H9 (cell line): ENCODE measurements around the gene CACHD1. TPM values are rescaled to one million over a fixed set of nuclear protein-coding genes. Genes with fewer than 3 reads are reported as not detected.

Source experiments
- DNase-seq: peaks from one replicate; pipeline ENCODE4 v3.0.0-alpha.2; 2017
- H2AFZ ChIP-seq: one replicate; pipeline ENCODE4 v1.6.1; 2013; ENCODE audit warnings: mild to moderate bottlenecking, low read length, control low read depth, moderate library complexity
- H2AK5ac ChIP-seq: 2 replicates; pipeline ENCODE4 v1.6.1; 2013; ENCODE audit warnings: low read length, control low read depth, mixed read lengths; ENCODE audit not compliant: insufficient read length
- H2BK120ac ChIP-seq: one replicate; pipeline ENCODE4 v1.6.1; 2013; ENCODE audit warnings: low read depth, mild to moderate bottlenecking, low read length, control low read depth, inconsistent platforms; ENCODE audit not compliant: poor library complexity, severe bottlenecking
- H2BK12ac ChIP-seq: 2 replicates; pipeline ENCODE4 v1.6.1; 2013; ENCODE audit warnings: low read length, control low read depth, mixed read lengths, low read depth; ENCODE audit not compliant: insufficient read length
- H2BK15ac ChIP-seq: 2 replicates; pipeline ENCODE4 v1.6.1; 2013; ENCODE audit warnings: low read depth, low read length, control low read depth
- H2BK20ac ChIP-seq: one replicate; pipeline ENCODE4 v1.6.1; 2013; ENCODE audit warnings: low read depth, mild to moderate bottlenecking, low read length, control low read depth, inconsistent platforms; ENCODE audit not compliant: poor library complexity, severe bottlenecking
- H2BK5ac ChIP-seq: 2 replicates; pipeline ENCODE4 v1.6.1; 2013; ENCODE audit warnings: low read length, control low read depth, mixed read lengths; ENCODE audit not compliant: insufficient read length
- H3K14ac ChIP-seq: 2 replicates; pipeline ENCODE4 v1.6.1; 2013; ENCODE audit warnings: low read length, control low read depth; ENCODE audit not compliant: insufficient read depth
- H3K18ac ChIP-seq: 2 replicates; pipeline ENCODE4 v1.6.1; 2013; ENCODE audit warnings: low read depth, mild to moderate bottlenecking, mixed read lengths, low read length, control low read depth; ENCODE audit not compliant: insufficient read length
- H3K23ac ChIP-seq: 2 replicates; pipeline ENCODE4 v1.6.1; 2013; ENCODE audit warnings: low read length, control low read depth, mixed read lengths, low read depth; ENCODE audit not compliant: insufficient read length
- H3K23me2 ChIP-seq: 2 replicates; pipeline ENCODE4 v1.6.1; 2013; ENCODE audit warnings: low read depth, mild to moderate bottlenecking, mixed read lengths, low read length, control low read depth; ENCODE audit not compliant: insufficient read length, poor library complexity, severe bottlenecking
- H3K27ac ChIP-seq: 2 replicates; pipeline ENCODE4 v1.5.1; 2013; ENCODE audit warnings: low read length, control low read depth, mixed read lengths, low read depth; ENCODE audit not compliant: insufficient read length
- H3K27me3 ChIP-seq: 2 replicates; pipeline ENCODE4 v1.6.1; 2013; ENCODE audit warnings: low read length, control low read depth, inconsistent platforms; ENCODE audit not compliant: insufficient read depth
- H3K4ac ChIP-seq: 2 replicates; pipeline ENCODE4 v1.6.1; 2013; ENCODE audit warnings: low read depth, mild to moderate bottlenecking, control low read depth, inconsistent platforms, low read length, moderate library complexity
- H3K4me1 ChIP-seq: 2 replicates; pipeline ENCODE4 v1.6.1; 2013; ENCODE audit warnings: low read length, control low read depth, inconsistent platforms; ENCODE audit not compliant: insufficient read depth
- H3K4me2 ChIP-seq: 2 replicates; pipeline ENCODE4 v1.6.1; 2013; ENCODE audit warnings: low read length, control low read depth, mixed read lengths; ENCODE audit not compliant: insufficient read length, insufficient read depth
- H3K56ac ChIP-seq: 2 replicates; pipeline ENCODE4 v1.6.1; 2013; ENCODE audit warnings: low read depth, mild to moderate bottlenecking, mixed read lengths, low read length, control low read depth; ENCODE audit not compliant: insufficient read length
- H3K79me1 ChIP-seq: 2 replicates; pipeline ENCODE4 v1.6.1; 2013; ENCODE audit warnings: low read depth, mild to moderate bottlenecking, moderate library complexity, low read length, control low read depth, inconsistent platforms; ENCODE audit not compliant: insufficient read depth, poor library complexity, severe bottlenecking
- H3K79me2 ChIP-seq: 2 replicates; pipeline ENCODE4 v1.6.1; 2013; ENCODE audit warnings: low read length, control low read depth, inconsistent platforms; ENCODE audit not compliant: insufficient read depth
- H3K9ac ChIP-seq: 2 replicates; pipeline ENCODE4 v1.6.1; 2013; ENCODE audit warnings: low read length, control low read depth, mixed read lengths; ENCODE audit not compliant: insufficient read length; ENCODE audit errors: extremely low read depth
- H3K9me3 ChIP-seq: one replicate; pipeline ENCODE4 v1.6.1; 2013; ENCODE audit warnings: low read depth, low read length, inconsistent platforms; ENCODE audit not compliant: control insufficient read depth
- H3T11ph ChIP-seq: one replicate; pipeline ENCODE4 v1.6.1; 2013; ENCODE audit warnings: mild to moderate bottlenecking, low read length, control low read depth, inconsistent platforms
- H4K20me1 ChIP-seq: one replicate; pipeline ENCODE4 v1.6.1; 2013; ENCODE audit not compliant: control insufficient read depth, insufficient read length, insufficient read depth
- H4K5ac ChIP-seq: 2 replicates; pipeline ENCODE4 v1.6.1; 2013; ENCODE audit warnings: low read depth, mild to moderate bottlenecking, mixed read lengths, low read length, control low read depth; ENCODE audit not compliant: insufficient read length
- H4K8ac ChIP-seq: replicated peaks from 2 replicates; pipeline ENCODE4 v1.6.1; 2013; ENCODE audit warnings: low read length, control low read depth, mixed read lengths, low read depth; ENCODE audit not compliant: insufficient read length
- H4K91ac ChIP-seq: 2 replicates; pipeline ENCODE4 v1.6.1; 2013; ENCODE audit warnings: low read depth, mild to moderate bottlenecking, moderate library complexity, mixed read lengths, low read length, control low read depth; ENCODE audit not compliant: insufficient read length
- H3K27ac Mint-ChIP-seq, 3 experiments: 2 replicates in 2 of 3; 3 replicates in 1 of 3; pipeline ENCODE4 v1.8.0; 2020 to 2021; ENCODE audit warnings: mixed read lengths in 3 of 3, mild to moderate bottlenecking in 1 of 3, moderate library complexity in 1 of 3
- H3K27me3 Mint-ChIP-seq: 2 replicates; pipeline ENCODE4 v1.8.0; 2021; ENCODE audit warnings: low read depth, mild to moderate bottlenecking, moderate library complexity, mixed read lengths
- H3K36me3 Mint-ChIP-seq, 3 experiments: 2 replicates in 2 of 3; 3 replicates in 1 of 3; pipeline ENCODE4 v1.8.0; 2020 to 2021; ENCODE audit warnings: low read depth in 3 of 3, mixed read lengths in 3 of 3; ENCODE audit not compliant: insufficient read depth in 1 of 3
- H3K4me1 Mint-ChIP-seq, 2 experiments: 2 replicates each; pipeline ENCODE4 v1.8.0; 2020; ENCODE audit warnings: mixed read lengths in 2 of 2
- H3K4me3 Mint-ChIP-seq, 2 experiments: 2 replicates in 1 of 2; 3 replicates in 1 of 2; pipeline ENCODE4 v1.8.0; 2020 to 2021; ENCODE audit warnings: mild to moderate bottlenecking in 2 of 2, mixed read lengths in 2 of 2, moderate library complexity in 1 of 2
- H3K9me3 Mint-ChIP-seq, 2 experiments: 2 replicates in 1 of 2; 3 replicates in 1 of 2; pipeline ENCODE4 v1.8.0; 2020; ENCODE audit warnings: mild to moderate bottlenecking in 2 of 2, mixed read lengths in 2 of 2, moderate library complexity in 1 of 2
- WGBS: extraction: QIAGEN DNeasy Blood & Tissue Kit; methylation state at CpG from one replicate; pipeline ENCODE4 v1.1.7; 2013; ENCODE audit warnings: missing lambda C conversion rate, low lambda C conversion rate, mixed read lengths; ENCODE audit not compliant: insufficient read length; ENCODE audit errors: extremely low coverage; 5-methylcytosine and 5-hydroxymethylcytosine counted together
- total RNA-seq: library from RNA; stranded (reverse); gene quantifications from 2 replicates; pipeline ENCODE4 v1.2.1, GENCODE V29; 2021
- TF ChIP-seq, protein P1 (sequence below): fragments of 200-600 bp; sonication (generic); conservative IDR thresholded peaks from 3 replicates; pipeline ENCODE4 v1.8.0; 2021; ENCODE audit warnings: antibody characterized with exemption, mild to moderate bottlenecking

Gene CACHD1
- total RNA-seq, 1 experiment from 2014 or later, result 94.2 TPM

DNA sequence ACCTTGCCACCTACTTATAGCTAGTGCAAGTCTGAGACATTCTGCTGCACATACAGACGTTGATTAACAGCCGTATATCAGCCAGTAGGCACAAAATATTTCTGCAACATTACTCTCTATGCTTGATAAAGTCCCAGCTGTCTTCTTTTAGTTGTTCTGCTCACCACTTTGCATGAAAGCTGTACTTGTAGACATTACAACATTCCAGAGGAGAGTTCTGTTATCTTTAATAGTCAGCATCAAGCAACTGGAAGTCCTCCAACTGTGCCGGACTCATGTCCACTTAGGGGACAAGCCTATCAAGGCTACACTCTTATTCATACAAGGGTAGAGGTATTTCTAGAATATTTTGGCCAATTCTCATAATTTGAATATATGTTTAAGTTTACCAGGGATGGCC is 50.0 kb downstream of the CACHD1 start:
- Histone ChIP-seq H4K8ac (no peak overlapping the region), H3K4me1 (peaks cover 30% of the 10 kb centered on the region), H4K20me1 (no peaks in the 10 kb centered on the region), H4K5ac (no peak overlapping the region), H4K91ac (no peak overlapping the region), H3K23me2 (no peaks in the 10 kb centered on the region), H3K14ac (no peak overlapping the region), H2BK120ac (no peak overlapping the region), H2BK12ac (no peak overlapping the region), H3K4me2 (no peak overlapping the region), H3T11ph (no peak overlapping the region), H3K27me3 (no peaks in the 10 kb centered on the region), H2AFZ (no peak overlapping the region), H3K79me1 (peaks cover 14% of the 10 kb centered on the region), H2BK5ac (no peak overlapping the region), H2BK15ac (no peak overlapping the region), H3K18ac (no peak overlapping the region), H2BK20ac (no peak overlapping the region), H3K4ac (no peak overlapping the region), H3K27ac (no peak overlapping the region), H2AK5ac (no peak overlapping the region), H3K9me3 (no peaks in the 10 kb centered on the region), H3K79me2 (peaks cover 18% of the 10 kb centered on the region; the same call in 1 of the 2 replicates), H3K23ac (no peak overlapping the region), H3K56ac (no peak overlapping the region), H3K9ac (no peak overlapping the region)
- no CpG with 5 or more reads among the region's 3 CpGs for WGBS
- Mint-ChIP-seq H3K36me3 (peaks cover 0 to 2% (median 2%) of the 10 kb centered on the region in 3 experiments; a peak in 4 of 7 replicates), H3K27ac (no peak overlapping the region), H3K27me3 (no peaks in the 10 kb centered on the region), H3K4me1 (peaks cover 91 to 98% of the 10 kb centered on the region in 2 experiments), H3K4me3 (no peak overlapping the region), H3K9me3 (no peaks in the 10 kb centered on the region; a peak in 1 of 5 replicates)
- TF ChIP-seq, protein P1, sequence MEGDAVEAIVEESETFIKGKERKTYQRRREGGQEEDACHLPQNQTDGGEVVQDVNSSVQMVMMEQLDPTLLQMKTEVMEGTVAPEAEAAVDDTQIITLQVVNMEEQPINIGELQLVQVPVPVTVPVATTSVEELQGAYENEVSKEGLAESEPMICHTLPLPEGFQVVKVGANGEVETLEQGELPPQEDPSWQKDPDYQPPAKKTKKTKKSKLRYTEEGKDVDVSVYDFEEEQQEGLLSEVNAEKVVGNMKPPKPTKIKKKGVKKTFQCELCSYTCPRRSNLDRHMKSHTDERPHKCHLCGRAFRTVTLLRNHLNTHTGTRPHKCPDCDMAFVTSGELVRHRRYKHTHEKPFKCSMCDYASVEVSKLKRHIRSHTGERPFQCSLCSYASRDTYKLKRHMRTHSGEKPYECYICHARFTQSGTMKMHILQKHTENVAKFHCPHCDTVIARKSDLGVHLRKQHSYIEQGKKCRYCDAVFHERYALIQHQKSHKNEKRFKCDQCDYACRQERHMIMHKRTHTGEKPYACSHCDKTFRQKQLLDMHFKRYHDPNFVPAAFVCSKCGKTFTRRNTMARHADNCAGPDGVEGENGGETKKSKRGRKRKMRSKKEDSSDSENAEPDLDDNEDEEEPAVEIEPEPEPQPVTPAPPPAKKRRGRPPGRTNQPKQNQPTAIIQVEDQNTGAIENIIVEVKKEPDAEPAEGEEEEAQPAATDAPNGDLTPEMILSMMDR, result no peak
- no peak for DNase-seq
